GM19239 (cell line): ENCODE measurements around the gene KLF8.

Source experiments
- DNase-seq: peaks from one replicate; pipeline ENCODE4 v3.0.0; 2011; ENCODE audit warnings: low spot score; ENCODE audit not compliant: insufficient read length
- FAIRE-seq: peaks from 2 replicates; lab custom pipeline; 2011; peaks lifted over from hg19 to GRCh38; lab: Jason Lieb, UNC

The KLF8 gene

GRCh38 chrX:56308726-56309125 is 76.6 kb downstream of the KLF8 start:
- no peak for DNase-seq
- FAIRE-seq: no peak

- FAIRE-seq: no peak
Observed at GRCh38 chrX:56309881-56310280, 77.7 kb downstream of the KLF8 start.

GRCh38 chrX:56310581-56310980 is 78.4 kb downstream of the KLF8 start:
- FAIRE-seq: no peak
- no peak for DNase-seq

More at GRCh38 chrX:56309881-56310280, 77.7 kb downstream of the KLF8 start:
- DNase-seq: no peak

- FAIRE-seq: no peak
Observed at GRCh38 chrX:56313308-56313707, 81.2 kb downstream of the KLF8 start.

GRCh38 chrX:56314334-56314733 is 82.2 kb downstream of the KLF8 start:
- DNase-seq (no peak), FAIRE-seq (no peak)

More at GRCh38 chrX:56313308-56313707, 81.2 kb downstream of the KLF8 start:
- no peak for DNase-seq

- no peak for DNase-seq
- FAIRE-seq: no peak
Observed at GRCh38 chrX:56318076-56318475, 85.9 kb downstream of the KLF8 start.

- no peak for FAIRE-seq
- no peak for DNase-seq
Observed at GRCh38 chrX:56319165-56319564, 87.0 kb downstream of the KLF8 start.
